ENCODE data around the gene SEMA7A.
"Not testable (repeated sequence)": the region's sequence is repeated elsewhere in the genome, so short reads cannot be mapped to it uniquely, and the experiment has no call there.

The SEMA7A gene

GRCh38 chr15:74398183-74398582, 35.6 kb downstream of the SEMA7A start:
- no peak for DNase-seq

DNA sequence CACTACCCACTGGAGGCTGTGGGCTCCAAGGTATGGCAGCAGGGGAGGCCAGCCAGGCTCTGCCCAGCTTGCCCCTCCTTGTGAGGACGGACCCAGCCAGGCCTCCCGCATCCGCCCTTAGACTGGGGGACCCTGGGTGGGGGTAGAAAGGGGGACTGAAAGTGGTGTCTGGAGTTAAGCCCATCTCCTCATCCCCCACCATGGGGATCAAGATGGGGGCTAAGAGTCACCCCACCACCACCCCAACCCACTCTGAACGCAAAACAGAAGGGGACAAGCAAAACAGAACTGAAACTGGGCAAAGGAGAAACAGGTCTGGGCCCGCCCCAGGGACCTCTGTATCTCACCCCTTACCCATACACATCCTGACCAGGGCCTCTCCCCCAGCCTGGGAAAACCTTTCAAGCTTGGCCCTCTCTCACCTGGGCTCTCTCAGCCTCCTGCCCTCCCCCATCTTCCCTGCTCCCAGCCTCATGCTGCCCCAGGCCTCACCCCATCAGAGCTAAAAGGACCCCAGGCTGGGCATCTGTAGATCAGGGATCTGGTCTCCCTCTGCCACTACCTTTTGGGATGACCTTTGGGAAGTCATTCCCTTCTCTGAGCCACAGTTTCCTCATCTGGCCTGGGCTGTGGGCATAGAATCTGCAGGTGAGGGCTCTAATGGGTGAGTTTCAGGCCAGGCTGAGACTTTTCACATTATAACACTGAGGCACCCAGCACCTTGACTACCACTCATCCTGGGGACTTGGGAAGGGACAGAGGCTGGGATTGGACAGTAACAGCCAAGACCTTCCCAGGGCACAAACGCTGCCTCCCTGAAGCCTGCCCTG, 36.3 kb downstream of the SEMA7A start:
- DNase-seq, result no peak

GRCh38 chr15:74396445-74397238, 37.1 kb downstream of the SEMA7A start:
- no peak for DNase-seq

DNA sequence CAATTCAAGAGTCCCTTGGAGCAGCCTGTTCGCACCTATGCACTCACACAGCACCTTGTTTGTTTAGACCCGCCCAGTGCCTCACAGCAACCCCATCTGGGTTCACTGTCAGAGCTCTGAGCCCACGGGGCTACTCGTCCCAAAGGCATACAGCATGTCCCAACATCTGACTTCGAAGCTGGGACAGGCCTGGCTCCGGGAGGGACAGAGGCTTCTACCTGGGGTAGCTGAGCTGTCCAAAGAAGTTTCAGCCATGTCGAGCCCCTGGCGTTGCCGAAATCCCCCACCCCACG, 37.7 kb downstream of the SEMA7A start:
- no peak for DNase-seq

GRCh38 chr15:74395319-74396145, 38.2 kb downstream of the SEMA7A start:
- DNase-seq, result no peak

DNA sequence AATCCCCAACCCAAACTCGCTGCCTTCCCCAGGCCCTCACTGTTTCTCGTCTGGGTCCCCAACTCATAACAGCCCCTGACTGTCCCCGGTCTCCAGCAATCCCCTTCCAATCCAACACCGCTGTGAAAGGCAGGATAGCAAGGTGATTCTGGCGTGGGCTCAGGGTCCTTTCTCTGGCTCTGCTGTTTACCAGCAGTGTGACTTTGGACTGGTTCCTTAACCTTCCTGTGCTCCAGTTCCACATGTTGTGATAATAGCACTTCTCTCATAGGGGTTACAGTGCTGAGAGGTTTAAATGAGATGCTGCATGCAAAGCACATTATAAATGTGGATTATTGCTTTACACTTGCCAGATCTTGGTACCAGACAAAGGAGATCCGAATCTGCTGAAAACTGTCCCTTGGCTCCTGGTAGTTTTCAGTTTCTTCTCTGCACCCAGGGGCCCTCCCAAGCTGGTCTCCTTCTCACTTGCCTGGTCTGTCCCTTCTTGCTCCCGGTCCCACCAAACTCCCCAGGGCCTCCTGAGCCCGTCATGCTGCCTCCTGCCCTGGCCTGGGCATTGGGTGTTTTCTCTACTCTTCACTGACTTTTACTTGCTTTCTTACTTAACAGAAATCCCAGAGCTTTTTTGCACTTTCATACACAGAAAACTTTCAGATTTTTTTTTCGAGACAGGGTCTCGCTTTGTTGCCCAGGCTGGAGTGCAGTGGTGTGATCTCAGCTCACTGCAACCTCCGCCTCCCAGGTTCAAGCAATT, 39.5 kb downstream of the SEMA7A start:
- DNase-seq, result no peak

GRCh38 chr15:74393423-74393822, 40.3 kb downstream of the SEMA7A start:
- no peak for DNase-seq

GRCh38 chr15:74392902-74393301, 40.9 kb downstream of the SEMA7A start:
- no peak for DNase-seq

DNA sequence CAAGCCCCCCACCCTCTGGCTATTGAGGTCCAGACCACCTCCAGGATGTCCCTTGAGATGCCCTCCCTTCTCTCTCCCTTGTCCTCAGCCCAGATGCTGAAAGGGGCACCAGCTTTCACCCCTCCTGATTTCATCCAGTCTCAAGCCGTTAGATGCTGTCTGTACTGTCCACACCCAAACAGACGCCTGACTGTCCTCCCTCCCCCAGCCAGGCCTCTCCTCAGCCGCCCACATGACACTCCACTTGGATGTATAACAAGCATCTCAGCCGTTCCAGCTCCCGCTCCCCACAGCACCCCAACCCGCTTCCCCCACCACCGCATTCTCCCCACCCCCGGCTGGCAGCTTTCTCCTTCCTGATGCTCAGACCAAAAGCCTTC, 41.3 kb downstream of the SEMA7A start:
- DNase-seq, result no peak

GRCh38 chr15:74391582-74392450, 41.9 kb downstream of the SEMA7A start:
- DNase-seq, result no peak

GRCh38 chr15:74390647-74391288, 43.0 kb downstream of the SEMA7A start:
- DNase-seq, result no peak

DNA sequence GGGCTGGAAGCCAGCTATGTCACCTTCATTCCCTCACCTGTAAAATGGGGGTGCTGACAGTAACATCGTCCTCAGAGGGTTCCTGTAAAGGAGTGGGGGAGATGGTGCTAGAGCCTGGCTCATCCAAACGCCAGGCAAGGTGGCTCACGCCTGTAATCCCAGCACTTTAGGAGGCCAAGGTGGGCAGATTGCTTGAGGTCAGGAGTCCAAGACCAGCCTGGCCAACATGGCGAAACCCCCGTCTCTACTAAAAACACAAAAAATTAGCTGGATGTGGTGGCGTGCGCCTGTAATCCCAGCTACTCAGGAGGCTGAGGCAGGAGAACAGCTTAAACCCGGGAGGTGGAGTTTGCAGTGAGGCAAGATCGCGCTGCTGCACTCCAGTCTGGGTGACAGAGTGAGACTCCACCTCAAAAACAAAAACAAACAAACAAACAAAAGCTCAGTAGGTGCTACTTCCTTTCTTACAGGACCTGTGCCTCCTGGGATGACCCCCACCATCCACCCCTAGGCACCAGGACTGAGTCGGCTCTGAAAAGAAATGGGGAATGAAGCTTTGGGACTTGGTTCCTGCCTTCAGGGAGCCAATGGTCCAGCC, 43.6 kb downstream of the SEMA7A start:
- not testable (repeated sequence) for DNase-seq

- DNase-seq, result no peak
Measured at GRCh38 chr15:74389241-74390048, 44.3 kb downstream of the SEMA7A start.

GRCh38 chr15:74388363-74388951, 45.3 kb downstream of the SEMA7A start:
- DNase-seq, result no peak

DNA sequence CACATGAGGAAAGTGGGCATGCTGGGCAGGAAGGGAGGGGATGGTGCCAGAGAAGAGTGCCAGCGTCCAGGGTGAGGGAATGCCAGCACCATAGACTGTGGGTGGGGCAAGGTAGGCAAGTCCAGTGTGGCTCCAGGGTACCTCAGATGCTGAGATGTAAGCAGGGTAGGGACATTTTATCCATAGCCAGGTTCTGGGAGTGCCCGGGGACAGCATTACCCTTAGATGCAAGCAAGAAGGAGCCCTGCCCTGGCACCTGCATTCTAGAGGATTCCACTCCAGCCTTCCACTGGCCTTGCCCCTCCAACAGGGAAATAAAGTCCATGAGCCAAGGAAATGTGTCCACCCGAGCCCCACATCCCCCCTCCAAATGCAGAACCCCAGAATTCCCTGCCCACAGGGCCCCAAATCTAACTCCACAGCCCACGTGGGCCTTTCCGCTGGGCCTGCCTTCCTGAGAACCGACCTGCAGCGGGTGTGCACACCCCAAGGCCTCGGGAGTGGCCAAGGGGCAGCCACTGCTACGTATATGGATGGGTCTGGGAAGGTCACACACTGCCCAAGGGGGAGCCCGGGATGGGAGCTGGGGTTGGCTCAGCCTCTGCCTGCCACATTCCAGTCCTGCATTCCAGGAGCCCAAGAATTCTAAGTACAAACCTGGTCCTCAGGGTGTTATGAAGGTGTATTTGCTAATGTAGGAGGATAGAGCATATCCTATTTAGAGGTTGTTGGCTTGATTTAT, 46.0 kb downstream of the SEMA7A start:
- no peak for DNase-seq

DNA sequence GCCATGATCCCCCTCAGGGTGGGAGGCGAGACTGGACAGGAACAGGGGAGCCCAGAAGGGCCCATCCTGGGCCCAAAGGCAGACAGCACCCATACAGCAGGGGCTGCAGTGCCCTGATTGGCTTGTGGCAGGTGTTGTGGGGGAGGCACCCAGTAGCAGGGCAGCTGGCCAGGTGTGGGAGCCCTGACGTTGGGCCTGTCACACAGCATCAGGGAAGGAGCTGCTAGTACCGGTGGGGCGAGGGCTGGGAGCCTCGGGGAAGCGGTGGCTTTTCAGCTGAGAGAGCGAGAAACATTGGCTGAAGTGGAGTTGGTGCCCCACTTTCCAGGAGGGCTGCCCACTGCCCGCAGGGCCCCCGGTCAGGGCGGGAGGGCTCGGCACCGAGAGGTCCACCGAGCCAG, 46.6 kb downstream of the SEMA7A start:
- no peak for DNase-seq

DNA sequence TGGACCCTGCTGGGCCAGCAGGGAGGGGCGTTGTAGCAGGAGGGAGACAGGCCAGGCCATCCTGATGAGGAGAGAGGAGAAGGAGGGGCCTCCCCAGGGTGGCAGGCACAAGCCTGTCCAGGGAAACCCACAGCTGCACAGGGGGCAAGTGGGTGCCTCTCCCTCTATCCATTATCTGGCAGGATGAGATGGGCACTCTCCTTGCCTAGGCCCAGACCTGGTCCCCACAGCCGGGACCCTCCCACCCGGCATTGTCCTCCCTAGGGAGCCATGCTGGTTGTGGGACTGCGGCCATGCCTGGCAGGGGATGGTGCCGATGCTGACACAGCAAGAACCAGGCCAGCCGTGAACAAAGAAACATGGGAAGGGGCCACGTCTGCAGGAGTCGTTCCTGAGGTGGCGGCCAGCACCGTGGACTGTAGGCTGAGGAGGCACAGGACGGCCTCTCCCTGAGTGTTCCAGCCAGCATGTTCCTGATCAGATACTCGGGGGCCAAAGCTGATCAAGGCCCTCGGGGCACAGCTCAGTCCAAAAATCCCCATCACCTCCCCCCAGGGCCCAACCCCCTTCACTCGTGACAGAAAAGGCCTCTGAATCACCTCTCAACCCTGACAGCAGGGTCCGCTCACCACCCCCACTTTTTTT, 47.1 kb downstream of the SEMA7A start:
- DNase-seq, result no peak

DNA sequence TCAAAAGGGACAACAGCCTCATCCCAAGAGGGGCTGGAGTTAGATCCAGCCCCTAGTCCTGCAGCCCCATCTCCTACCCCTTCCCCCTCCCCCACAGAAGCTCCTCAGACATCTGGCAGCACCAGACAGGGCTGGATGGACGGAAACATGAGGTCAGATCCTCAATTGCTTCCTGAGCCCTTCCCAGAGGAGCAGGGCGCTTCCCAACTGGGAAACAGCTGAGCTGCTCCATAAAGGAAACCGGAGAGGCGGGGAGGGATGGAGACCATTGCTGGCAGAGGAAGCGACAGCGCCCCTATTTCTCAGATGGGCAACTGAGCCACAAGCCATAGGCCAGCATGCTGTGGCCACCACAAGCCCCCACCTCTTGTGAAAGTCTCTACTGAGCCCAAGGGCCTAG, 48.0 kb downstream of the SEMA7A start:
- DNase-seq, result no peak

Data from central memory CD4-positive, alpha-beta T cell (primary cell).